Activated naive CD8-positive, alpha-beta T cell treated with anti-CD3 and anti-CD28 coated beads, Interleukin-2, amount 50 U/mL, for 16 hours (primary cell): ENCODE data around the gene GDPD3.

Source experiments
- DNase-seq: peaks from one replicate; pipeline ENCODE4 v3.0.0-alpha.2; 2020; ENCODE audit warnings: low read depth, low spot score

Gene GDPD3

GRCh38 chr16:30078744-30079143 is 34.6 kb downstream of the GDPD3 start:
- DNase-seq: no peak

- DNase-seq: no peak
Measured at GRCh38 chr16:30077656-30078055, 35.7 kb downstream of the GDPD3 start.

- no peak for DNase-seq
Measured at GRCh38 chr16:30076276-30076791, 37.0 kb downstream of the GDPD3 start.

GRCh38 chr16:30075503-30076275 is 37.6 kb downstream of the GDPD3 start, which contains the start of gene PPP4C:
PPP4C (plus strand) TSS chr16:30075994; CDS start chr16:30076378, 384 bp downstream.
- peak; percentile 67 for DNase-seq

- no peak for DNase-seq
Measured at GRCh38 chr16:30070490-30070889, 42.8 kb downstream of the GDPD3 start.

- DNase-seq: no peak
Measured at GRCh38 chr16:30069611-30070462, 43.5 kb downstream of the GDPD3 start.

GRCh38 chr16:30068750-30069610 is 44.4 kb downstream of the GDPD3 start:
- no peak for DNase-seq

- DNase-seq: no peak
Measured at GRCh38 chr16:30068333-30068732, 45.0 kb downstream of the GDPD3 start.

- DNase-seq: no peak
Measured at GRCh38 chr16:30067584-30067916, 45.8 kb downstream of the GDPD3 start.

- no peak for DNase-seq
Measured at GRCh38 chr16:30066761-30067583, 46.4 kb downstream of the GDPD3 start.

- DNase-seq: no peak
Measured at GRCh38 chr16:30065943-30066760, 47.2 kb downstream of the GDPD3 start.

GRCh38 chr16:30065102-30065942 is 48.0 kb downstream of the GDPD3 start, which contains the start of gene ALDOA:
ALDOA (plus strand) TSS chr16:30065760; CDS start chr16:30066898, 1,138 bp downstream.
- peak; percentile 90 for DNase-seq

GRCh38 chr16:30064729-30065101 is 48.6 kb downstream of the GDPD3 start:
- DNase-seq: no peak

GRCh38 chr16:30063893-30064728 is 49.2 kb downstream of the GDPD3 start:
- DNase-seq: peak; percentile 37

- no peak for DNase-seq
Measured at GRCh38 chr16:30063278-30063892, 50.0 kb downstream of the GDPD3 start.

GRCh38 chr16:30060836-30061554 is 52.3 kb downstream of the GDPD3 start:
- DNase-seq: no peak

- no peak for DNase-seq
Measured at GRCh38 chr16:30060346-30060745, 53.0 kb downstream of the GDPD3 start.
